M059J (cell line): ENCODE measurements around the gene RCHY1. TPM values are rescaled to one million over a fixed set of nuclear protein-coding genes. Genes with fewer than 3 reads are reported as not detected.
"Not testable (repeated sequence)": the region's sequence is repeated elsewhere in the genome, so short reads cannot be mapped to it uniquely, and the experiment has no call there.

Experiments
- DNase-seq: peaks from one replicate; pipeline ENCODE4 v3.0.0-alpha.2; 2012; ENCODE audit warnings: low read depth
- total RNA-seq: library from RNA; depleted of rRNA; stranded (reverse); fragments of >200 nt; shearing (Covaris generic); gene quantifications from 2 replicates; pipeline ENCODE4 v1.2.3, GENCODE V29; 2014; rRNA removed

The RCHY1 gene
- 10.6 and 11.7 TPM in 2 replicates for total RNA-seq

GRCh38 chr4:75514131-75514948 is at the start of gene RCHY1, which contains the start of gene THAP6:
Gene RCHY1, minus strand, starts transcription at chr4:75514403. Its CDS starts 117 bp downstream, at chr4:75514286.
Gene THAP6, plus strand, starts transcription at chr4:75514473. Its CDS starts 980 bp downstream, at chr4:75515453.
- DNase-seq = peak; percentile 95

GRCh38 chr4:75561789-75562188 is 47.6 kb upstream of the RCHY1 start:
- DNase-seq = no peak

- DNase-seq = no peak
These were observed 43.5 kb upstream of the RCHY1 start for GRCh38 chr4:75557696-75558095.

GRCh38 chr4:75555294-75556164 is 41.3 kb upstream of the RCHY1 start, which contains the start of gene ODAPH:
Gene ODAPH, plus strand, starts transcription at chr4:75556066. Its CDS starts 17 bp downstream, at chr4:75556083.
- DNase-seq = peak; percentile 89

- DNase-seq = no peak
These were observed 38.2 kb upstream of the RCHY1 start for GRCh38 chr4:75552452-75552851.

- no peak for DNase-seq
These were observed 34.8 kb upstream of the RCHY1 start for GRCh38 chr4:75549019-75549418.

- no peak for DNase-seq
These were observed 33.6 kb upstream of the RCHY1 start for GRCh38 chr4:75547647-75548387.

GRCh38 chr4:75545526-75545925 is 31.3 kb upstream of the RCHY1 start:
- DNase-seq = peak; percentile 80

- DNase-seq = no peak
These were observed 30.7 kb upstream of the RCHY1 start for GRCh38 chr4:75544870-75545269.

GRCh38 chr4:75544220-75544619 is 30.0 kb upstream of the RCHY1 start:
- not testable (repeated sequence) for DNase-seq

GRCh38 chr4:75542824-75543223 is 28.6 kb upstream of the RCHY1 start:
- peak; percentile 89 for DNase-seq

GRCh38 chr4:75537308-75537707 is 23.1 kb upstream of the RCHY1 start:
- DNase-seq = not testable (repeated sequence)

- DNase-seq = not testable (repeated sequence)
These were observed 19.7 kb upstream of the RCHY1 start for GRCh38 chr4:75533926-75534325.

GRCh38 chr4:75533339-75533887 is 19.2 kb upstream of the RCHY1 start:
- not testable (repeated sequence) for DNase-seq

GRCh38 chr4:75531536-75532143 is 17.4 kb upstream of the RCHY1 start:
- DNase-seq = not testable (repeated sequence)

- no peak for DNase-seq
These were observed 16.5 kb upstream of the RCHY1 start for GRCh38 chr4:75530556-75531322.

- DNase-seq = no peak
These were observed 13.3 kb upstream of the RCHY1 start for GRCh38 chr4:75527482-75527881.

- DNase-seq = peak; percentile 7
These were observed 11.7 kb upstream of the RCHY1 start for GRCh38 chr4:75525910-75526309.

GRCh38 chr4:75525086-75525485 is 10.9 kb upstream of the RCHY1 start:
- no peak for DNase-seq

GRCh38 chr4:75519452-75519851 is 5.2 kb upstream of the RCHY1 start:
- DNase-seq = not testable (repeated sequence)
